GM15510 (cell line): ENCODE measurements around the gene CXCL1.

Experiments used
- POLR2A ChIP-seq: IDR thresholded peaks from 3 replicates; pipeline ENCODE4 v1.6.1; 2011; ENCODE audit warnings: borderline replicate concordance; ENCODE audit not compliant: insufficient read length; ENCODE audit errors: extremely low read depth

Gene CXCL1

GRCh38 chr4:73847526-73848182 is 21.5 kb upstream of the CXCL1 start:
- TF ChIP-seq POLR2A = no peak

DNA sequence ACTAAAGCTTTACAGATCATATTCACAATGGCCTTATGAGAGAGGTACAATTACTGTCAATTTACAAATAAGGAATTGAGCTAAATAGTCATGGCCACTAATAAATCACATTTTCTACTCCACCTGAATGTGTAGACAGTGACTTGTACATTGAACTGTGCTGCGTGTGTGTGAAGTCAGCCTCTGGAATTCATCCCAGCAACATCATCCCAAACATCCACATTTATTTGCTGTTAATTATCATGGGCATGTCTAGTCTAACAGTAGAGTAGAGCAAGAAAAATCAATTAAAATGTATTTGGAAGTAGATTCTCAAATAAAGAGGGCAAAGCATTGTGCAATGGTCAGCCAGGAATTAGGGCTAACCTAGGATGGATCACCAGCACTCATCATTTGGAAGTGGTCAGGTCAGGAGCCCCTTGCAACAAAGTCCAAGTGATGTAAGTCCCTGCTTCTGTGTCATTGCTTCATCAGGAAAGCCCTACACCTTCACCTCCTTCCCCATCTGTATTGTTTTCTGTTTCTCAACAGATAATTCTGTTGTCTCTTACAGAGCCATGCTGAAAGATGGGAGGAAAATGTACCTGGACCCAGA is 20.9 kb upstream of the CXCL1 start:
- no peak for TF ChIP-seq POLR2A

DNA sequence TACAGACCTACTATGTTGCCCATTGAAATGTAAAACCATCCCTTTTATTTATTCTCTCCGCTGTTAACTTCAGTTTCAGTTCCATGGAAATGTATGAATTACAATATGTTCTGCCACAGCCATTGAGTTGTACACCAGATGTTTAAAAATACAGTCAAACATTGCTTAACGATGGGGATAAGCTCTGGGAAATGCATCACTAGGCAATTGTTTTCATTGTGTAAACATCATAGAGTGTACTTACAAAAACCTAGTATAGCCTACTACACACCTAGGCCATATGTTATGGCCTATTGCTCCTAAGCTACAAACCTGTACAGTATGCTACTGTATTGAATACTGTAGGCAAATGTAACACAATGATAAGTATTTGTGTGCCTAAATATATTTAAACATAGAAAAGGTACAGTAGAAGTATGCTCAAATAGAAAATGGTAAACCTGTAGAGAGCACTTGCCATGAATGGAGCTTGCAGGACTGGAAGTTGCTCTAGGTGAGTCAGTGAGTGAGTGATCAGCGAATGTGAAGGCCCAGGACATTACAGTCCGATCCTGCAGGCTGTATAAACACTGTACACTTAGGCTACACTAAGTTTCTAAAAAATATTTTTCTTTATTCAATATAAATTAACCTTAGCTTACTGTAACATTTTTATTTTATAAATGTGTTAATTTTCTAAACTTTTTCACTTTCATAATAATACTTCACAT is 18.8 kb upstream of the CXCL1 start:
- no peak for TF ChIP-seq POLR2A

- no peak for TF ChIP-seq POLR2A
Measured at GRCh38 chr4:73851293-73851692, 17.9 kb upstream of the CXCL1 start.

DNA sequence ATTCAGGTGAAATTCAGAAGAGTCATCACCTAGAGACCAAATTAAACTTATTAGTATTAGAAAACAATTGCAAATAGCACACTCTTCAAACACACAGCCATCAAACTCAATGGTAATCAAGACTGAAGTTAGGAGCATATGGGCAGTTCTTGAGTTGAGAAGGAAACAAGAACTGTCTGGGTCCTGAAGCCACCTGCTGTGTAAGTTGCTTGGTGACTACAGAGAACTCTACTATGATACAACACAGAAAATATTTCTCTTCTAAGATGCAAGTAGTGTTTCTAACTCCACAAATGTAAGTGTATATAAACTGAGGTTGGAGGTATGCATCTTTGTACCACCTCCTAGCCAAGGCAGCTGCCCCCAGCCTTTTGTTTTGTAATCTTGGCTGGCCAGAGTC is 16.4 kb upstream of the CXCL1 start:
- no peak for TF ChIP-seq POLR2A

GRCh38 chr4:73853246-73853704 is 15.9 kb upstream of the CXCL1 start, which contains the start of gene PF4V1:
TSS of gene PF4V1 (plus strand) at chr4:73853296. CDS start at chr4:73853363, 67 bp downstream.
- no peak for TF ChIP-seq POLR2A

DNA sequence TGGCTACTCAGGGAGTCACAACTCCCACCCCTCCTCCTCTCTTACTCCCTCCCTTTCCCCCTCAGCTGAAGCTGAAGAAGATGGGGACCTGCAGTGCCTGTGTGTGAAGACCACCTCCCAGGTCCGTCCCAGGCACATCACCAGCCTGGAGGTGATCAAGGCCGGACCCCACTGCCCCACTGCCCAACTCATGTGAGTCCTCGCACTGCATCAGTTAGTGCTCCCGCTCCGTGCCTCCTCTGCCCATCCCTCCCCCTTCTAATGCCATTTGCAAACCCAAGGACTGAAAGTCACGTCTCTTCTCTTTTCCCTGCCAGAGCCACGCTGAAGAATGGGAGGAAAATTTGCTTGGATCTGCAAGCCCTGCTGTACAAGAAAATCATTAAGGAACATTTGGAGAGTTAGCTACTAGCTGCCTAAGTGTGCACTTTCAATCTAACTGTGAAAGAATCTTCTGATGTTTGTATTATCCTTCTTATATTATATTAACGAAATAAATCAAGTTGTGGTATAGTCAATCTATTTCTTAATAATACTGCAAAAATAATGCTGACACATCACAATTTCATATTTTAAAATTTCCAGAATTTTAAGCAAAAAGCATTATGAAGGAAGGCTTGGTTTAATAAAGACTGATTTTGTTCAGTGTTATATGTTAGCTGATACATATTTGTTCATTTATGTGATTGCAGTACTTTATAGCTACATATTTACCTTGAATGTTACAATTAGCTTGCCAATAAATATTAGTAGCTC is 15.3 kb upstream of the CXCL1 start:
- no peak for TF ChIP-seq POLR2A

DNA sequence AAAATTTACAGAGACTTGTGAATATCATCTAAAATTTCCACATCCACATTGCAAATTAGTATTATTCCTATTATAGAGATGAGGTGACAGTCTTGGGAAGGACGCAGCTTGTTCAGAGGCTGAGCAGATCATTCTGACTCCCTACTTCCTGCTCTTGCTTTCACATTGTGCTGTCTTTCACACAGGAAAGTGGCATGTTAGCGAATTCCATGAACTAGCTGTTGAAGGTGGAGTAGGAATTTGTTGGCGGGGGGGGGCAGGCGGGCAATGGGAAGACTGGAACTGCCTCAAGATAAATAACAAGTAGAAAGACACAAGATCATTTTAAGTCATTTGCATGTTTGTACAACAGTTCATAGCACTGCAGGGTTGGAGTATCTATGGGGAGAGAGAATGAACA is 13.8 kb upstream of the CXCL1 start:
- no peak for TF ChIP-seq POLR2A

DNA sequence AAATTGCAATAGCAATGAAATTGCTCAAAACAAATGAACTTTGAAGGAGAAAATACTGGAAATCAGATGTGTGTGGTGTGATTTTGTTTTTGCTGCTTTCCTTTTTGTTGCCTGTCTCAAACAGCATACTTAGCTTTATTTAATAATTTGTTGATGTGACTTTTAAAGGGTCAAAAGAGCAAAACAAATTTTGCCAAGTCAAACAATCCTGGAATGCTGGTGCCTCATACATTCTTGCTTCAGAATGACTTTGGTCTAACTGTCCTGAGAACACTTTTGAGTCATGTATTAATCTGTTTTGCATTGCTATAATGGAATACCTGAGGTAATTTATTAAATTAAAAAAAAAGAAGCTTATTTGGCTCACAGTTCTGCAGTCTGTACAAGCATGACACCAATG is 12.7 kb upstream of the CXCL1 start:
- no peak for TF ChIP-seq POLR2A

- no peak for TF ChIP-seq POLR2A
Measured at GRCh38 chr4:73859614-73860088, 9.5 kb upstream of the CXCL1 start.

DNA sequence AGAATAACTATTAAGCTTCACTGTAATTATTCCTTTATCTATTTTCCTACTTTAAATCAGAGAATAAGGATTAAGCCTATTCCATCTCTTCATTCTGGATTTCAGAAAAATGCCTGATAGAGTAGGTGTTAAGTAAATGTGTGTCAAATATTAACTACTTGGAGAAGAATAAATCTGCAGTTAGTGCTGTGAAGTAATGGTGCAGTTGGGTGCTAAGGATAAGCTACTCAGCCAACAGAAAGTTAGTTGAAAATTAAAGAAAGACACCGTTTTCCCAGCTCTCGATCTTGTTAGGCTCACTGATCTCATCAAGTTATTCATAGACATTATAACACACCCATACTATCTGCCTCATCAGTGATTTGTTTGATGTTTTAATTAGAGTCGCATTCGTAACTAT is 9.0 kb upstream of the CXCL1 start:
- TF ChIP-seq POLR2A = no peak

DNA sequence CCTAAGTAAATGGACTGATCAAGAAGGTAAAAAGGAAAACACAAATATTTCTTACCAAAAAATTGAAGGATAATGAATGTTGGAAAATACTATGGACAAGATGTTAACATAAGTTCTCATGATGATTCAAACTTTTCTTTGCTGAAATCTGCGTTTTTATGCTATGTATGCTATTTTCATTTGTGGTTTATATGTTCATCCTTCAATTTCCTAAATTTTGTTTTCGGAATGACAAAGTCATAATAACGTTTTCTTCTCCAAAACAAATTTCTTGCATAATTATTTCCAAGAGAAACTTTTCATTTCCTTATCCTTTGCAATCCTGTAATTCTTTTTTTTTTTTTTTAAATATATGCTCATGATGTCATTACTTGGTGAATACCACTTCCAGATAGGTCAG is 8.3 kb upstream of the CXCL1 start:
- TF ChIP-seq POLR2A = no peak

- TF ChIP-seq POLR2A = no peak
Measured at GRCh38 chr4:73862322-73862721, 6.9 kb upstream of the CXCL1 start.

DNA sequence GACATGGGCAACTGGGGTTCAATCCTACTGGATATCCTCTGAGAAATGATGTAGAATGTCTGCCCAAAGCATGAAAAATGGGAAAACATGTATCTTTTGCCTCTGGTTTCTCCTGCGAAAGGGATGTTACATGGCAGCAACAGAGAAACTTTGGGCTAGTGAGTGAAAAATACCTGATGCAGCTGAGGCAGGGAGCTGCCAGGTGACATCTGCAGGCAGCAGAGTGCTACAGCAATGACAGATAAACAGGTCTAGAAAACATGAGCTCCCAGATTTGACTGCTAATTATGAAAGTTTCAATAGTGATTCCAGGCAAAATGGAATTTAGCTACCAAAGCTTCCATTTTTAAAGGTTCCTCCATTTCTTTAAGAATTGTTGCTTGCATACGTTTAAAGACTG is 4.8 kb upstream of the CXCL1 start:
- TF ChIP-seq POLR2A = no peak

DNA sequence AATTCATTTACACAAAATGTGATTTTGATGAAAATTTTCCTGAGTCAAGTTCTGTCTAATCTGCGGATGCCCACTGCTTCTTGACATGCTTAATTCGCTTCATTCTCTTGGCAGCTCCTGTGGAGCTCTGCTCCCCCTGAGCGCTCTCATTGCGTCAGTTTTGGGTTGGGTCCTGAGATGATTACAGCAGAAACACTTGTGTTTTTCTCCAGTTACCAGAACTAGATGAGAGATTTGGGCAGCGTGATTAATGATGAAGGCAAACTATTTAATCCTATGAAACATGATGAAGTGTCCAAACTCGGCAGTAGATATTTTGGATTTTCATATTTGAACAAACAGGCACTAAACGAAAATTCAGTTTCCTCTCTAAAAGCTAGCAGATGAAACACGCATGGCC is 4.2 kb upstream of the CXCL1 start:
- TF ChIP-seq POLR2A = no peak

- no peak for TF ChIP-seq POLR2A
Measured at GRCh38 chr4:73865431-73866096, 3.6 kb upstream of the CXCL1 start.

DNA sequence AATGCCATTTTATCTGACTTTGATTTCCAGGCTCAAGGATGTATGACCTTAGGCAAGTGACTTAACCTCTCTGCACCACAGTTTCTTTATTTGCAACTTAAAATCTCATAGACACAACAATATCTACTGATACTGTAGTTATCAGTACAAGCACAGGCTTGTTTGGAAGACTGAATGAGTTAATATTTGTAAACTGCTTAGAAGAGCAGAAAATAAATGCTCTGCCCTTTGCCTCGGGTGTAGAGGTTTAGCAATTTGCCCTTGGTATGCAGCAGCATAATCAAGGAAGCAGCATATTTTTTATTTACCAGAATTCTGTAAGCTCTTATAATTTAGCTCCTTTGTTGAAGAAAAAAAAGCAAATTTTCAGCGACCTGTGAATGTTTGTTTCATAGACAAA is 2.9 kb upstream of the CXCL1 start:
- no peak for TF ChIP-seq POLR2A
